ENCODE measurements around the gene ASB6. TPM values are rescaled to one million over a fixed set of nuclear protein-coding genes. Genes with fewer than 3 reads are reported as not detected.
"Not testable (repeated sequence)": the region's sequence is repeated elsewhere in the genome, so short reads cannot be mapped to it uniquely, and the experiment has no call there.

The ASB6 gene
- total RNA-seq, 1 donor from 2014 or later = 26.2 TPM

GRCh38 chr9:129596541-129597331 is 45.2 kb downstream of the ASB6 start:
- H3K27ac Mint-ChIP-seq (ENCODE audit: unreplicated experiment) = no peak overlapping the region
- DNase-seq (ENCODE audit: low spot score) = no peak
- no peaks in the 10 kb centered on the region for H3K36me3 Mint-ChIP-seq (ENCODE audit: low read depth, unreplicated experiment)
- peaks cover 12% of the 10 kb centered on the region for H3K27me3 Mint-ChIP-seq (ENCODE audit: unreplicated experiment)
- TF ChIP-seq CTCF (IDR thresholded peaks at IDR 0.05; ENCODE audit: unreplicated experiment) = no peak
- H3K4me1 Mint-ChIP-seq (ENCODE audit: unreplicated experiment) = peaks cover 23% of the 10 kb centered on the region
- H3K4me3 Mint-ChIP-seq (ENCODE audit: unreplicated experiment) = peak overlapping the region; percentile 37
- no peaks in the 10 kb centered on the region for H3K9me3 Mint-ChIP-seq (ENCODE audit: unreplicated experiment)

GRCh38 chr9:129595903-129596540 is 45.9 kb downstream of the ASB6 start:
- Mint-ChIP-seq H3K9me3 (ENCODE audit: unreplicated experiment) (no peaks in the 10 kb centered on the region), H3K36me3 (ENCODE audit: low read depth, unreplicated experiment) (no peaks in the 10 kb centered on the region), H3K4me3 (ENCODE audit: unreplicated experiment) (peak overlapping the region; percentile 73), H3K27ac (ENCODE audit: unreplicated experiment) (peak overlapping the region; percentile 67), H3K27me3 (ENCODE audit: unreplicated experiment) (peaks cover 12% of the 10 kb centered on the region), H3K4me1 (ENCODE audit: unreplicated experiment) (peaks cover 23% of the 10 kb centered on the region)
- no peak for DNase-seq (ENCODE audit: low spot score)
- TF ChIP-seq CTCF (IDR thresholded peaks at IDR 0.05; ENCODE audit: unreplicated experiment) = no peak

- Mint-ChIP-seq H3K36me3 (ENCODE audit: low read depth, unreplicated experiment) (no peaks in the 10 kb centered on the region), H3K27me3 (ENCODE audit: unreplicated experiment) (peaks cover 18% of the 10 kb centered on the region), H3K27ac (ENCODE audit: unreplicated experiment) (peak overlapping the region; percentile 6), H3K9me3 (ENCODE audit: unreplicated experiment) (no peaks in the 10 kb centered on the region), H3K4me3 (ENCODE audit: unreplicated experiment) (peak overlapping the region; percentile 19), H3K4me1 (ENCODE audit: unreplicated experiment) (peaks cover 23% of the 10 kb centered on the region)
- DNase-seq (ENCODE audit: low spot score) = no peak
- no peak for TF ChIP-seq CTCF (IDR thresholded peaks at IDR 0.05; ENCODE audit: unreplicated experiment)
Observed at GRCh38 chr9:129595311-129595741, 46.6 kb downstream of the ASB6 start.

- H3K36me3 Mint-ChIP-seq (ENCODE audit: low read depth, unreplicated experiment) = no peaks in the 10 kb centered on the region
Observed at GRCh38 chr9:129594632-129595031, 47.3 kb downstream of the ASB6 start.

GRCh38 chr9:129592790-129593189 is 49.2 kb downstream of the ASB6 start:
- H3K9me3 Mint-ChIP-seq (ENCODE audit: unreplicated experiment); DNase-seq (ENCODE audit: low spot score); H3K27ac Mint-ChIP-seq (ENCODE audit: unreplicated experiment); H3K4me3 Mint-ChIP-seq (ENCODE audit: unreplicated experiment); H3K36me3 Mint-ChIP-seq (ENCODE audit: low read depth, unreplicated experiment): not testable (repeated sequence)
- Mint-ChIP-seq H3K4me1 (ENCODE audit: unreplicated experiment) (peaks cover 15% of the 10 kb centered on the region), H3K27me3 (ENCODE audit: unreplicated experiment) (peaks cover 11% of the 10 kb centered on the region)

More at GRCh38 chr9:129594632-129595031, 47.3 kb downstream of the ASB6 start:
- DNase-seq (ENCODE audit: low spot score) = no peak
- TF ChIP-seq CTCF (IDR thresholded peaks at IDR 0.05; ENCODE audit: unreplicated experiment) = no peak
- H3K9me3 Mint-ChIP-seq (ENCODE audit: unreplicated experiment) = no peaks in the 10 kb centered on the region
- H3K27me3 Mint-ChIP-seq (ENCODE audit: unreplicated experiment) = peaks cover 18% of the 10 kb centered on the region
- H3K27ac Mint-ChIP-seq (ENCODE audit: unreplicated experiment) = peak overlapping the region; percentile 62
- H3K4me3 Mint-ChIP-seq (ENCODE audit: unreplicated experiment) = peak overlapping the region; percentile 13
- peaks cover 23% of the 10 kb centered on the region for H3K4me1 Mint-ChIP-seq (ENCODE audit: unreplicated experiment)

Data from endothelial cell (in vitro differentiated cells).